Gastrocnemius medialis (tissue), 4 donors: ENCODE results near the gene ROBO1.

ENCODE experiments used
- POLR2A ChIP-seq, 2 donors: fragments of 450-650 bp; IDR thresholded peaks; one replicate each; pipeline ENCODE4 v1.6.1; 2017; ENCODE audit warnings: antibody characterized with exemption in 2 of 2, mild to moderate bottlenecking in 2 of 2, moderate library complexity in 2 of 2
- TF ChIP-seq, protein P1 (sequence below), 5 experiments: fragments of 450-650 bp in 3 of 5; fragments of 200-600 bp in 2 of 5; sonication (generic) in 2 of 5; IDR thresholded peaks in 4 of 5; conservative IDR thresholded peaks in 1 of 5; 1 replicate in 4 of 5; 2 replicates in 1 of 5; pipeline ENCODE4 v1.5.1; 2016 to 2019; ENCODE audit warnings: antibody characterized with exemption in 5 of 5, mild to moderate bottlenecking in 3 of 5, moderate library complexity in 3 of 5

DNA sequence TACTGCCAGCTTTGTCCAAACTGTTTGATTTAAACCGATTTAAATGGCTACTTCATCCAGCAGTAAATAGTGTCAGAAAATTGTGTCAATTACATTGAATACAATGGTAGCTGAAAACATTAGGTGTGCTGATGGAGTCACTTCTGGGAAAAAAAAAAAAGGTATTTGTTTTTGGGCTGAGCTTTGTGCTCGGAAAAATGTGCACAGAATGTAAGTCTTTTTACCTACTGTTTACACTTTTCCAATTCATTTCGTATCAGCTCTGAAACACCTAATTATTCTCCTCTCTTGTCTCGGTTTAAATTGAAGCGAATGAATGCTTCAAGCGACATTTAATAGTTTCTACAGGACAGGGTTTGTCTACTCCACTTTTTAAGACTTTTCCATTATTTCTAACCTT is 1078.4 kb downstream of the ROBO1 start:
- TF ChIP-seq, protein P1, sequence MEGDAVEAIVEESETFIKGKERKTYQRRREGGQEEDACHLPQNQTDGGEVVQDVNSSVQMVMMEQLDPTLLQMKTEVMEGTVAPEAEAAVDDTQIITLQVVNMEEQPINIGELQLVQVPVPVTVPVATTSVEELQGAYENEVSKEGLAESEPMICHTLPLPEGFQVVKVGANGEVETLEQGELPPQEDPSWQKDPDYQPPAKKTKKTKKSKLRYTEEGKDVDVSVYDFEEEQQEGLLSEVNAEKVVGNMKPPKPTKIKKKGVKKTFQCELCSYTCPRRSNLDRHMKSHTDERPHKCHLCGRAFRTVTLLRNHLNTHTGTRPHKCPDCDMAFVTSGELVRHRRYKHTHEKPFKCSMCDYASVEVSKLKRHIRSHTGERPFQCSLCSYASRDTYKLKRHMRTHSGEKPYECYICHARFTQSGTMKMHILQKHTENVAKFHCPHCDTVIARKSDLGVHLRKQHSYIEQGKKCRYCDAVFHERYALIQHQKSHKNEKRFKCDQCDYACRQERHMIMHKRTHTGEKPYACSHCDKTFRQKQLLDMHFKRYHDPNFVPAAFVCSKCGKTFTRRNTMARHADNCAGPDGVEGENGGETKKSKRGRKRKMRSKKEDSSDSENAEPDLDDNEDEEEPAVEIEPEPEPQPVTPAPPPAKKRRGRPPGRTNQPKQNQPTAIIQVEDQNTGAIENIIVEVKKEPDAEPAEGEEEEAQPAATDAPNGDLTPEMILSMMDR (IDR thresholded peaks at IDR 0.05 in 4 of 5, conservative IDR thresholded peaks at IDR 0.05 in 1 of 5) = no peak
- TF ChIP-seq POLR2A (IDR thresholded peaks at IDR 0.05) = no peak
